ENCODE results near the gene AVEN. TPM values are rescaled to one million over a fixed set of nuclear protein-coding genes. Genes with fewer than 3 reads are reported as not detected.

AVEN gene
- polyA plus RNA-seq, 1 experiment = 22.2 TPM

DNA sequence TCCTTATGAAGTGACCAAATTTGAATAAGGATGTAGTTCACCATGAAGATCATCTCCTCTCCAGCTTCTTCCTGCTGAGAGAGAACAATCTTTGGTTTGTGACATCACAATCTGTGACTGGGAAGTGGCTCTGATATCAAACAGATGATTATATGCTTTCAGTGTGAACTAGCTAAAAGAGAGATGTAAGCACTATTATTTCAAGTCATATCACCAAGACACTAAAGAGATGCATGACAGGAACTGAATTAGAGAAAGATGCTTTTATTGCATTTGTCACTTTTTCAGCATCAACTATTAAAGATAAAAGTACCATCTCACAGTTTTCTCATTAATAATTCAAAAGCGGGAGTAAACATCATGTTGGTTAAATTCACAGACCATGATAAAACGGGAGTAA, 67.2 kb downstream of the AVEN start:
- Histone ChIP-seq H3K27me3 (ENCODE audit: control insufficient read depth, insufficient read depth, low read length) (no peaks in the 10 kb centered on the region), H3K27ac (ENCODE audit: low read depth, low read length) (no peak overlapping the region), H3K4me3 (ENCODE audit: low read depth, low read length) (no peak overlapping the region), H3K9me3 (ENCODE audit: control insufficient read depth, insufficient read depth, low read length) (no peaks in the 10 kb centered on the region)
- DNase-seq (ENCODE audit: low read depth, low spot score) = no peak
- TF ChIP-seq CTCF (IDR thresholded peaks at IDR 0.05; ENCODE audit: low read depth, low read length) = no peak
- ChIA-PET POLR2A (no interaction called here), CTCF (interaction anchor here (1.0 to 6.9 kb wide), 3 partner anchors 9 to 235 kb away, joined by 3 to 53 read pairs (median 3); no protein-coding TSS in a partner anchor)

GRCh38 chr15:33968821-33969220, 70.2 kb downstream of the AVEN start:
- no peaks in the 10 kb centered on the region for H3K9me3 ChIP-seq (ENCODE audit: control insufficient read depth, insufficient read depth, low read length)
- ChIA-PET POLR2A (no interaction called here), CTCF (interaction anchor here (0.6 to 1.3 kb wide), 5 partner anchors 16 to 234 kb away, joined by 3 to 6 read pairs (median 4); no protein-coding TSS in a partner anchor)
- TF ChIP-seq CTCF (IDR thresholded peaks at IDR 0.05; ENCODE audit: low read depth, low read length) = no peak
- no peak overlapping the region for H3K4me3 ChIP-seq (ENCODE audit: low read depth, low read length)
- no peak for DNase-seq (ENCODE audit: low read depth, low spot score)
- no peaks in the 10 kb centered on the region for H3K27me3 ChIP-seq (ENCODE audit: control insufficient read depth, insufficient read depth, low read length)
- no peak overlapping the region for H3K27ac ChIP-seq (ENCODE audit: low read depth, low read length)

- ChIA-PET CTCF (interaction anchor here (0.6 to 1.3 kb wide), 4 partner anchors 17 to 232 kb away, joined by 3 to 6 read pairs (median 4); no protein-coding TSS in a partner anchor), POLR2A (no interaction called here)
- Histone ChIP-seq H3K4me3 (ENCODE audit: low read depth, low read length) (no peak within 1 kb of the TSS), H3K27me3 (ENCODE audit: control insufficient read depth, insufficient read depth, low read length) (no peaks in the 10 kb centered on the region), H3K9me3 (ENCODE audit: control insufficient read depth, insufficient read depth, low read length) (no peaks in the 10 kb centered on the region), H3K27ac (ENCODE audit: low read depth, low read length) (no peak within 1 kb of the TSS)
- no peak for TF ChIP-seq CTCF (IDR thresholded peaks at IDR 0.05; ENCODE audit: low read depth, low read length)
- DNase-seq (ENCODE audit: low read depth, low spot score) = no peak
Measured at GRCh38 chr15:33968224-33968623, 70.8 kb downstream of the AVEN start, which contains the start of gene CHRM5. Gene CHRM5, plus strand, starts transcription at chr15:33968497. Its CDS starts 94,221 bp downstream, at chr15:34062718.

DNA sequence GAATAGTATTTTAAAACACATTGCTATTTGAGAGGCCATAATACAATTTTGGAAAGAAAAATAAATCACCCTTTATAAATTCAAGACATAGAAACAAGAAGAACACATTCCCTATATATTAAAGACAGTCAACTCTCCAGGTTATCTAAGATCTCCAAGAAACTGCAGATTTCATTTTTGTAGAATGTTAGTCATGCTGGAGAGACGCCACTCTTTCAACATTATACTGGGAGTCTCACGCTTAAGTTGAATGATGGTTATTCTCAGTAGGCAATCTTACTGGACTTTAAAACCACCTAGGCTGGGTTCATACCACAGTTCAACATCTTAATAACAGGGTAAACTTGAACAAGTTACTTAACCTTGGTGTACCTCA, 74.4 kb downstream of the AVEN start:
- CTCF ChIA-PET = interaction anchor here (0.6 to 4.9 kb wide), 11 partner anchors 10 to 228 kb away, joined by 3 to 73 read pairs (median 3); no protein-coding TSS in a partner anchor
- Histone ChIP-seq H3K27ac (ENCODE audit: low read depth, low read length) (no peak overlapping the region), H3K9me3 (ENCODE audit: control insufficient read depth, insufficient read depth, low read length) (no peaks in the 10 kb centered on the region), H3K4me3 (ENCODE audit: low read depth, low read length) (no peak overlapping the region), H3K27me3 (ENCODE audit: control insufficient read depth, insufficient read depth, low read length) (no peaks in the 10 kb centered on the region)
- DNase-seq (ENCODE audit: low read depth, low spot score) = no peak
- no peak for TF ChIP-seq CTCF (IDR thresholded peaks at IDR 0.05; ENCODE audit: low read depth, low read length)
- POLR2A ChIA-PET = no interaction called here

DNA sequence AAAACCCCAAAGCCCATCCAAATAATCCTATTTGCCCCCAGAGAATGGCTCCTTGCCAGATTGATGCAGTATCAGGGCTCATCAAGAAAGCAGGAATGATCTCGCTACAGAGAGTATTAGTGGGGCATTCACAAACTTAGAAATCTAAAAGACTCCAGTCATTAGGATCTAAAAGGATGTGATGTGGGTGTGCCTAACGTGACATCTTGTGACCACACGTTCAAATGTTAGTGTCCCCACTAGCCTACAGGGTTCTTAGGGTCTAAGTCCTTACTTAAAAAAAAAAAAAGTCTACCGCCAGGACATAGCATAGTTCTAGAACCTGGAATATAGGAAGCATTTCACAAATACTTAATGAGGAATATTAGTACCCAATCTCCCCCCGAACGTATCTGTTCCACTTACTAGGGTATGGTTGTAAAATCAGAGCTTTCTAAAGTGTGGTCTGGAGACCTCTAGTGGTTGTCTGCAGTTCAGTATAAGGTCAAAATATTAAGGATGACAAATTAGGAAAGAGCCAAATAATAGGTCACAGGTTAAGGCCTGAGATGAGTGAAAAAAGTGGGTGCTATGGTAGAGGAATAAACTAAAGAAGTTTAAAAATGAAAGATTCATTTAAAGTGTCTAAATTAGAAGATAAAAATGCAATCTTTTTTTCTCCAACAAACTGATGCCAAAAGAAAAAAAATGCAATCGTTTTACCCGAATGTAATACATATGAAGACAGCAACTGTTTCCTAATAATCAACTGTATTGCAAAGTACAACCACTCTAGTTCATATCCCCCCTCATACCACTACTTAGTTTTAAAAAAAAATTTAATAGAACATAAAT, 75.0 kb downstream of the AVEN start:
- CTCF ChIA-PET = interaction anchor here (0.6 to 4.9 kb wide), 13 partner anchors 9 to 227 kb away, joined by 3 to 73 read pairs (median 3); no protein-coding TSS in a partner anchor
- H3K27me3 ChIP-seq (ENCODE audit: control insufficient read depth, insufficient read depth, low read length) = no peaks in the 10 kb centered on the region
- TF ChIP-seq CTCF (IDR thresholded peaks at IDR 0.05; ENCODE audit: low read depth, low read length) = peak; percentile 84
- DNase-seq (ENCODE audit: low read depth, low spot score) = no peak
- POLR2A ChIA-PET = no interaction called here
- H3K9me3 ChIP-seq (ENCODE audit: control insufficient read depth, insufficient read depth, low read length) = no peaks in the 10 kb centered on the region
- no peak overlapping the region for H3K27ac ChIP-seq (ENCODE audit: low read depth, low read length)
- no peak overlapping the region for H3K4me3 ChIP-seq (ENCODE audit: low read depth, low read length)
